Measurements from ENCODE around the gene AMBRA1.
A peak's percentile ranks its signal among the peaks of the same experiment; 100 is the strongest.

AMBRA1 gene

DNA sequence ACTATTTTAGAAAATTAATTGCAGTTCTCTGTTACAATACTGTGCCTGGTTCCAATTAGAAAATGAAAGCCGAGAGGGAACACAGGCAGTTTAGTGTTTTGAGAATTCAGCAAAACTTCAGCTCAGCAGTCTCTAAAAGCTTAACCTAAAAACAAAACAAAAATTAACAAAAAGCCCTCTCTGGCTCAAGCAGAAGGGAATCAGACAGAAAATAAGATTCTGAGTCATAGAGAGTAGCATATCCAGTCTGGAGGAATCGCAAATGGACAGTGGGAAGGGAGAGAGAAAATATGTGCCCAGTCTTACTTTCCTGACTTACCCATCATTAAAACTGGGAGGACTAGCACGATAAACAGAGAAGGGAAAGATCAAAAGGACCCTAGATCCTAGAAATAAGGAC is 164.1 kb downstream of the AMBRA1 start:
- DNase-seq = no peak

DNA sequence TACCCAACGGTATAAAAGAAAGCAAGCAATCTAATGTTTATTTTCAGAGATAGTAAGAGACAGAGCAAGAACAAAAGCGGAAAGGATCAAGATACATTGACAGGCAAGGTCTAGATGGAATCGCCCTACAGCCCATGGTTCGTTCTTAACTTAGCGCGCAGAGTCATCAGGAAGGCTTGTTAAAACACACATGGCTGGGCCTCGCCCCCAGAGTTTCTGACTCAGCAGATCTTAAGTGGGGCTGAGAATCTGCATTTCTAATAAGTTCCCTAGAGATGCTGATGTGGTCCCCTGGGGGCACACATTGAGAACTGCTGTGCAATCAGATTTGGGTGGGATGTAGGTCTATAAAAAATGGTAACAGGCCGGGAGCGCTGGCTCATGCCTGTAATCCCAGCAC is 166.5 kb downstream of the AMBRA1 start:
- DNase-seq = no peak

- DNase-seq = no peak
Observed at GRCh38 chr11:46426233-46426991, 167.4 kb downstream of the AMBRA1 start.

DNA sequence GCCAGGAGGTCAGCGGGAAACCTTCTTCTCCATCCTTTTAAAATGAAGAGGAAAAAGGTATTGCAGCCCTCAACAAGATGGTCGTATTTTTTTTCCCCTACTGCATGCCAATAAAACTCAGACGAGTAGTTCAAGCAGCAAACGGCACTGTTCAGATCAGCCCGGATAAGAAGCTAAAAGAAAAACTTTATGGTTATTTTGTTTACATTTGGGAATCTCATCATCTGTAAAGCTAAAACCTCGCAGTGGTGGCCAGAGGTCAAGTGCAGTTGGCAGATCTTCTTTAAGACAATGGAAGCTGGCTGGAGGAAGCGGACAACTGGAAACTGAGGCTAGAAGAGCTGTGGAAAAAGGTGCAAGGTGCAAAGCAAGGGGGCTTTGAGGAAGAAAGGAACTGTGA is 171.2 kb downstream of the AMBRA1 start:
- no peak for DNase-seq

DNA sequence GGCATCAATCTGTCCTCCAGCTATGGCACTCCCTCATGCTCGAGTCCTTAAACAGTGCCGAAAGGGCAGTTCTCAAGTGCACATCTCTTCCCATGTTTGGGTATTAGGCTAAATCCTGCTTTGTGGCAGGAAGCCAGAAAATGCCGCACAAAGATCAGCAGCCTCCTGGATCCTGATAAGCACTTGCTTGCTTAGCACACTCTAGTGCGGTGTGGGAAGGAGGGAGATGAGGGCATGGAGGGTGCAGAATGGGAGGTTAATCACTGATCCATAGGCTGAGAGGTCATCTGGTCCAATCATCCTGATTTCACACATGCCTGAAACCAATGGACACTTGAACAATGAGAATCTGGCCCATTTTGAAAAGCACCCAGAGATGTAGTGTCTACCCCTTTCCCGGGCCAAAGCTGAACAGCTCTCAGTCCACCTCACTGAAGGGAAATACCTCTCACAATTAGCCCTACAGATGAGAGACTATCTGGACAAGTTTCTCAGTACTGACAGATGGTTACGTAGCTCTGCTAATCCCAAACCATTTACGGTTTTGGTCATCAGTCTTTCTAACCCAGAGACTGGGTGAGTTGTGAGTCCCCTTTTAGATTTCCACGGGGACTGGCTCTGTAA is 172.5 kb downstream of the AMBRA1 start:
- no peak for DNase-seq

GRCh38 chr11:46420513-46420912 is 173.3 kb downstream of the AMBRA1 start:
- no peak for DNase-seq

- DNase-seq = no peak
Observed at GRCh38 chr11:46418751-46419150, 175.1 kb downstream of the AMBRA1 start.

DNA sequence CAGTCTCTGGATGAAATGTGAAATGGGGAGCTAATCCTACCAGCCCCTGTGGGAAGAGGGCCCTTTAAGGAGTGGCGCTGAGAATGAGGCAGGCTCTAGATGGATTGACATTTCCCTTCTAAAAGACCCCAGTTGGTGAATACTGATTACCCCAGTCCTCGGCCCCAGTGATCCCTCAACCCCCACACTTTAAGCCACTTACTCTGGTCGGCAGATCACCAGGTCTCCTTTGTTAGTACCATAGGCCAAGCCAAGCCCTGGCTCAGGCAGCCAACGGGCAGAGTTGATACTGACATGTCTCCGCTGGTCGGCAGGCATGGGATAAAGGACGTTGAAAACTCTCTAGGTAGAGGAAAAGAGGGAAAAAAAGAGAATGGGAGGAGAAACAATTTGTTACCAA is 176.1 kb downstream of the AMBRA1 start:
- DNase-seq = no peak

- no peak for DNase-seq
Observed at GRCh38 chr11:46414879-46415278, 178.9 kb downstream of the AMBRA1 start.

- no peak for DNase-seq
Observed at GRCh38 chr11:46414466-46414796, 179.4 kb downstream of the AMBRA1 start.

DNA sequence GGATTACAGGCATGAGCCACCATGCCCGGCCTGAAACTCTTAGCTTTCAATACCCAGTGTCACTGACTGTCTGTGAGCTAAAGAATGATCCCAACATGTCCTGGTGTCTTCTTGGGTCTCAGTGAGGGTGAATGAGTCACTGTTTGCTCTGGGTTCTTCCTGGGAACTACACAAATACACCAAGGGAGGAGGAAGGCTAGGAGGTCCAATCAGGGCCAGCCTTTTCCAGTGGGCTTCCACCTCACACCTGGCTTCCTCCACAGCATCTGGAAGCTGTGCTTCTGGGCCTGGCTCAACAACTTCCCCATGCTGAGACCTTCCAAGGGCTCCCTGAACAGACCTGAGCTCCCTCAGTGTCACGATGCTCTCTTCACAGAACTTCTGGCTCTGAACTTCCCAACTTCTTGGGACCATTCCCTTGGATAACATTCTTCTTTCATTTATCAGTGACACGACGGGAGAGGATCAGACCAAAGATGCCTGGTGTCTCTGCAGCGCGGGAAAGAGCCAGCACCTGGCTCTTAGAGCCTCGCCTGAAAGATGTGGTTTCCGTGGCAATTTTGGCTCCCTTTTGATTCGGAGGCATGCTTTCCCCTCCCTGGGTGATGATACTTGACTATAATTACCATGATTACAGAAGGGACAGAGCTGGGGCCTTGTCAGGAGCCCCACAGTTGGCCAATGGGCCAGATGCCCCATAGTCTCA is 179.9 kb downstream of the AMBRA1 start:
- DNase-seq = no peak

- DNase-seq = no peak
Observed at GRCh38 chr11:46410021-46410420, 183.8 kb downstream of the AMBRA1 start.

DNA sequence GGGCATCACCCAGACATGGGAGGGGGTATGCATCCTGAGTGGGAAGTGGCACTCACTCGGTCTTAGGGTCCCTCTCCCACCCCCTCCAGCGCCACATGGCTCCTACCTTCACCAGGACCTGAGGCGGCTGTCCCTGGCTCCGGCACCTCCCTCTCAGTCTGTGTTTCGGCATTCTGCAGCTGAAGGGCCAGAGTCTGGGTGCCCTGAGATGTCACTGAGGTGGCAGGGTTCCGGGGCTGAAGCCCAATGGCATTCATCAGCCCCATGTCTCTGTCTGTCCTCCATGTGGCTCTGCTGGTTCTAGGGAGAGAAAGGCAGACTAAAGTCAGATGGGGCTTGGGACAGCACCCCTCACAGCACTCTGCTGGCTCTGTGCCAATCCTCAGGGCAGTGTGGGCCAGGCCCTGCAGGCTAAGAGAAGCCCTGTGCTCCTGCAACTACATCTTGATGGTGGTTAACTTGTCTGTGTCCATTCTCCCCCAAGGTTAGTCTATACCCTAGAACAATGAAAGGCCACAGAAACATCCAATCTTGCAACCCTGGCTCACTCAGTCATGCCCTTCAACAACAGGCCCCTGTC is 185.3 kb downstream of the AMBRA1 start:
- no peak for DNase-seq

DNA sequence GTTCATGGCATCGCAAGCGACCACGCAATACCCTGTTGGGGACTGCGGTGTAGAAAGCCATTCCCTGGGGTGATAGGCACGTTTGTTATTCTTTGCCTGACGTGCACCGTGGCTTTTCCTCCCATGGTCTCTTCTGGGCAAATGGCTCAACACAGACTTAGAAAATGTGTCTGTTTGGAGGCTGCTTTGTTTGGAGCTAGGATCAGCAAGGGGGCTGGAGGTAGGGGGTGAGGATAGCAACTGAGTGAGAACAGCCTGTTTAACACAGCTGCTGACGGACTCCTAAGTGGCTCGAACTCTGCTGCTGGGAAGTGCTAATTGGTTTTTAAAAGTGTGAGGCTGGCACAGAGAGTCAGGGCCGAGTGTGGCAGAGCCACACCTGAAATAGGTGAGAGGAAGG is 186.2 kb downstream of the AMBRA1 start:
- DNase-seq = no peak

DNA sequence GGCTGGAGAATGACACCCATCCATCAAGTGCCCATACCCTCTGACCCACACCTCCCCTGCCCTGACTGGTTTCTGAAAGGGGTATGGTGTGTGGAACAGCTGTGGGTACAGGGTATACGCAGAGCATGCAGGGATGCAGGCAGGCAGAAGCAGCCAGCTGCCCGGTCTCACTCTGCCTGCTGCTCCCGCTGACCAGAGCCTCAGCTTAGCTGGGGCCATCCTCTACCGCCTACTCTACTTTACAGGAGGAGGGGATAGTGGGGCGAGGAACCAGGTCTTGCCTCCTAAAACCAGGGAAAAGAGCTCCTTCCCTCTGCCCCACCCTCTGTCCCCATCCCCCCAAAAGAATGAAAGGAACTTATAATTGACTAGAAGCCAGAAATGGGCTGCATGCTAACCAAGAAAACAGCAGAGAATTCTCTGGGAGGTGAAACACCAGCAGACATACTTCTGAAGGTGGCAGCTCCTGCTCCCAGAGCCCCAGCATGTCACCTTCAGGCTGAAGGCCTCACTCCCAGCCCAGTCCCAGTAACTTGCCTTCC is 189.3 kb downstream of the AMBRA1 start:
- no peak for DNase-seq

- no peak for DNase-seq
Observed at GRCh38 chr11:46402957-46403902, 190.6 kb downstream of the AMBRA1 start.

- no peak for DNase-seq
Observed at GRCh38 chr11:46397526-46397925, 196.3 kb downstream of the AMBRA1 start.

GRCh38 chr11:46393759-46394158 is 200.1 kb downstream of the AMBRA1 start:
- no peak for DNase-seq

DNA sequence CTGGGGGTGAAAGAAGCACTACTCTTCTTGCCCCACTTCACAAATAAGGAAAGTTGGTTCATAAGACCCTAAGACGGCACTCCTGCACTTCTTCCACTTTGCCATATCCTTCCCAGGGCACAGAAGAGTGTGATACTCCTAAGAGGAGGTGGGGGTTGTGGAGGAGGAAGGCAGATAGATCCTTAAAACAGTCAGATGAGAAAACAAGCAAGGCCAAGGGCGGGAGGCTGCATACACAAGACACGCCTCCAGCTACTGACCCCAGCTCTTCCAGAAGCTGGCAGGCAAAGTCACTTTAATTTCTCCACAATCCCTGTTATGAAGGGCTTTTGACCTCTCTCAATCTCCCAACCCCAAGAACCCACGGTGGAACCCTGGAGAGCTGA is 200.6 kb downstream of the AMBRA1 start:
- DNase-seq = no peak

DNA sequence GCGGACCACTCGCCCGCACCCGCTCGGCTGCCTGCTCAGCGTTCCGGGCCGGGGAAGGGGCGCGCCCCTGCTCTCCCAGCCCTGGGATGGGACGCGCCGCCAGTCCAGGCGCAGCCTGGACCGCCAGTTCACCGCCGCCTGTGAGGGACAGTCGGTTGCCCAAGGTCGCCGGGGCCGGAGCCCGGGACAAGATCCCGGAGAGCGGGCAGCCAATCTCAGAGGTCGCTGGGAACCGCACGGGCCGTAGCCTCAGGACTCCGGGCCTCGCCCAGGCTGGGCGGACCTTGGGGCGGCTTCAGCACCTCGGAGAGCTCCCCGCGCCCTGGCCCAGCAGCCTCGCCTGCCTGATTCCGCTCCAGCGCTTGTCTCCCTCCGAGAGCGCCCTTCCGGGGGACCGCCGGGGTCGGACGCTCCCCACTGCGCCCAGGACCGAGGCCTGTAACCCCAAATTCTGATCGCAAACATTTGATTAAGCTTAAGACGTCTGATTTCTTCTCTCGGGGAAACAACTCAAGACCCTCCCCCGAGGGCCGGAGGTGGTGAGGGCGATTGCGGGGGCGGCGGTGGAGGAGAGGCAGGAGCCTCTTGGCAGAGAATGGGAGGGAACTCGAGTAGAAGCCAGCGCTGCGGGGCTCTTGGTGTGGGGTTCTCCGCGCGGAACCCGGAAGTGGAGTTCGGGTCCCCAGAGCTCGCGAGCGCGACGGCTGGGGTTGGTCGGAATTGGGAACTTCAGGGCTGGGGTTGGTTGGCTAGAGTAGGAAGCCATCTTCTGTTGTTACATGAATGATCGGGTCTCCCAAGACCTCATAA is 201.2 kb downstream of the AMBRA1 start:
- peak; percentile 43 for DNase-seq

GRCh38 chr11:46391578-46392420 is 202.0 kb downstream of the AMBRA1 start, which contains the start of gene CHRM4:
TSS of gene CHRM4 (minus strand) at chr11:46391776. CDS start at chr11:46386557, 5,219 bp downstream.
- DNase-seq = no peak
